ENCODE results near the gene GALNT13.

GALNT13 gene

GRCh38 chr2:154484338-154485099 is 612.8 kb downstream of the GALNT13 start:
- H3K4me3 ChIP-seq (ENCODE audit: low read depth, low read length) = no peak overlapping the region
- DNase-seq (ENCODE audit: low read depth) = no peak
- TF ChIP-seq, protein P1, sequence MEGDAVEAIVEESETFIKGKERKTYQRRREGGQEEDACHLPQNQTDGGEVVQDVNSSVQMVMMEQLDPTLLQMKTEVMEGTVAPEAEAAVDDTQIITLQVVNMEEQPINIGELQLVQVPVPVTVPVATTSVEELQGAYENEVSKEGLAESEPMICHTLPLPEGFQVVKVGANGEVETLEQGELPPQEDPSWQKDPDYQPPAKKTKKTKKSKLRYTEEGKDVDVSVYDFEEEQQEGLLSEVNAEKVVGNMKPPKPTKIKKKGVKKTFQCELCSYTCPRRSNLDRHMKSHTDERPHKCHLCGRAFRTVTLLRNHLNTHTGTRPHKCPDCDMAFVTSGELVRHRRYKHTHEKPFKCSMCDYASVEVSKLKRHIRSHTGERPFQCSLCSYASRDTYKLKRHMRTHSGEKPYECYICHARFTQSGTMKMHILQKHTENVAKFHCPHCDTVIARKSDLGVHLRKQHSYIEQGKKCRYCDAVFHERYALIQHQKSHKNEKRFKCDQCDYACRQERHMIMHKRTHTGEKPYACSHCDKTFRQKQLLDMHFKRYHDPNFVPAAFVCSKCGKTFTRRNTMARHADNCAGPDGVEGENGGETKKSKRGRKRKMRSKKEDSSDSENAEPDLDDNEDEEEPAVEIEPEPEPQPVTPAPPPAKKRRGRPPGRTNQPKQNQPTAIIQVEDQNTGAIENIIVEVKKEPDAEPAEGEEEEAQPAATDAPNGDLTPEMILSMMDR (IDR thresholded peaks at IDR 0.05; ENCODE audit: insufficient read depth, low read depth, low read length, missing control alignments) = no peak

DNA sequence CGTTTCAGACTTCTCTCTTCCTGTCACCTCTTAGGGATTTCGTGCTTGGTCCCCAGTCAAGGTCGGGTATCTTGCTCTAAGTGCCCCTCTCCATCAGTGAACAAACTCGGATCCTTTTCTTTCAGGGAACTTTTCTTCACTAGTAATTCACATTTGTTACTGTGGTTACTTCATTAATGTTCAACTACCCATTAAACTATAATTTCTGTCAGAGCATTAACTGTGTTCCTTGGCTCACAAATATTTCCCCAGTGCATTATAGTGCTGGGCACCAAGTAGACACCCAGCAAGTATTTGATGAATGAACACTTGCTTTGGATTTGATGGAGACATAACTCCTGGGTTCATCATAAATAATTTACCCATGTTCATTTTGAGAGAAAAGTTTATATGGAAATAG is 617.1 kb downstream of the GALNT13 start:
- no peak overlapping the region for H3K4me3 ChIP-seq (ENCODE audit: low read depth, low read length)
- no peak for DNase-seq (ENCODE audit: low read depth)
- TF ChIP-seq, protein P1 (IDR thresholded peaks at IDR 0.05; ENCODE audit: insufficient read depth, low read depth, low read length, missing control alignments) = no peak

- H3K4me3 ChIP-seq (ENCODE audit: low read depth, low read length) = no peak overlapping the region
- DNase-seq (ENCODE audit: low read depth) = no peak
- TF ChIP-seq, protein P1 (IDR thresholded peaks at IDR 0.05; ENCODE audit: insufficient read depth, low read depth, low read length, missing control alignments) = no peak
Measured at GRCh38 chr2:154489266-154489858, 617.6 kb downstream of the GALNT13 start.

- DNase-seq (ENCODE audit: low read depth) = no peak
- TF ChIP-seq, protein P1 (IDR thresholded peaks at IDR 0.05; ENCODE audit: insufficient read depth, low read depth, low read length, missing control alignments) = no peak
- H3K4me3 ChIP-seq (ENCODE audit: low read depth, low read length) = no peak overlapping the region
Measured at GRCh38 chr2:154490530-154490929, 618.8 kb downstream of the GALNT13 start.

DNA sequence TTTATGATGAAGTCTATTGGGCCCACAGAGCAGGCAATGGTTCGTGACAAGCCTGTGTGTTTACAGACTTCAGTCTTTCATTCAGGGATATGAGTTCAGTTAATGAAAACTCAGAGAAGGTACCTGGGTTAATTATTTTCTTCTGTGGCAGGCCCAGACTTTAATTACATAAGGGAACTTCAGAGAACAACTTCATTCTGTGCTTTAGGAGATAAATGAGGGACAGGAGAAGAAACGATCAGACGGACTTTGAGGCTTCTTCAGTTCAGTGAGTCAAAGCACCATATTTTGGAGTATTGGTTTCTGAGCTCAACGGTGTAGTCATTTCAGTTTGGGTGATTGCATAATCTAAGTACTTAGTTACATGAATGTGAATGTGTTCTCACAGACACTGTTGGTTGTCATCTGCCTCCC is 623.7 kb downstream of the GALNT13 start:
- no peak for DNase-seq (ENCODE audit: low read depth)
- no peak overlapping the region for H3K4me3 ChIP-seq (ENCODE audit: low read depth, low read length)
- TF ChIP-seq, protein P1 (IDR thresholded peaks at IDR 0.05; ENCODE audit: insufficient read depth, low read depth, low read length, missing control alignments) = no peak

GRCh38 chr2:154497019-154497418 is 625.3 kb downstream of the GALNT13 start:
- TF ChIP-seq, protein P1 (IDR thresholded peaks at IDR 0.05; ENCODE audit: insufficient read depth, low read depth, low read length, missing control alignments) = no peak
- no peak overlapping the region for H3K4me3 ChIP-seq (ENCODE audit: low read depth, low read length)
- DNase-seq (ENCODE audit: low read depth) = no peak

Measured in GM12865 (cell line).